SHP77 (cell line): ENCODE measurements around the gene GGT7.
"Not testable (repeated sequence)": the region's sequence is repeated elsewhere in the genome, so short reads cannot be mapped to it uniquely, and the experiment has no call there.

Experiments
- DNase-seq, 2 experiments: peaks; one replicate each; lab custom pipeline; 2025; lab: John Stamatoyannopoulos, UW

GGT7 gene

DNA sequence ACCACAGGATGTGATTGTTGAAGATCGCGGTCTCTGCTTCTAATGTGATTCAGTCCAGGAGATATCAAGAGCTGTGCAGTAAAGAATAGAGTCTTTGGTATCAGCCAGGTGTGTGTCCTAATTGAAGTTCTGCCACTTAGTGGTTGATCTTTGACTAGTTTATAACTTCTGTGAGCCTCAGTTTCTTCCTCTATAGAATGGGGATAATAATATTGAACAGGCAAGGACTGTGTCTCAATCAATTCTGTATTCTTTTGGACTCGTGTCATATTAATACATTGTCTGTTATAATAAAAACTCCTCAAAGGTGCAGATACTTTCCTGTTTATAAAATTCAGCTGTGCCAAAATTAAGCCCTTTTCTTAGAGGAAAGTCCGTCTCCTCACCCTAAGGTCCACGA lies 24.1 kb downstream of the GGT7 start:
- DNase-seq, result no peak

DNA sequence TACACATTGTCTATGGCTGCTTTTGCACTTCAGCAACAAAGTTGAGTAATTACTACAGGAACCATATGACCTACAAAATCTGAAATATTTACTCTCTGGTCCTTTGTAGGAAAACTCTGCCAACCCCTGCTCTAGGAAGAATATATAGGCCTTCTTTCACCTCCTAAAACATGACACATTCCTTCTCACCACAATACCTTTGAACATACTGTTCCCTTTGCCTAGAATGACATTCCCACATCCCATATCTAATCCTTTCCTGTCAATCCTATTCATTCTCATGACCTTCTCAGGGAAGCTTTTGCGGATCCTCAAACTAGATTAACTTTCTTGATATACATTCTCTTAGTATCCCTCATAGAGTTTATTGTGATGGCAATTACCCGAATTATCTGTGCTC lies 29.2 kb downstream of the GGT7 start:
- DNase-seq, result no peak

DNA sequence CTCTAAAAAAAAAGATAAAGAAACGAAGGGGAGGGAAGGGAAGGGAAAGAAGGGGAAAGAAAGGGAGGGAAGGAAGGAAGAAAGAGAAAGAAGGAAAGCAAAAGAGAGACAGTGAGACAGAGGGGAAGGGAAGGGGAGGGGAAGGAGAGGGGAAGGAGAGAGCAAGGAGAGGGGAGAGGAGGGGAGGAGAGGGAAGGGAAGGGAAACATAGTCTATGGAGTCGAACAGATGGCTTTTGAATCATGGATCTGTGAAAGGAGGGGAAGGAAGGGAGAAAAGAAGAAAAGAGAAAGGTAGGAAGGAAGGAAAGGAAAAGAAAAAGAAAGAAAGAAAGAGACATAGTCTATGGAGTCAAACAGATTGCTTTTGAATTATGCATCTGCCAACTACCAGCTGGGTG lies 30.5 kb downstream of the GGT7 start:
- DNase-seq, result no peak

DNA sequence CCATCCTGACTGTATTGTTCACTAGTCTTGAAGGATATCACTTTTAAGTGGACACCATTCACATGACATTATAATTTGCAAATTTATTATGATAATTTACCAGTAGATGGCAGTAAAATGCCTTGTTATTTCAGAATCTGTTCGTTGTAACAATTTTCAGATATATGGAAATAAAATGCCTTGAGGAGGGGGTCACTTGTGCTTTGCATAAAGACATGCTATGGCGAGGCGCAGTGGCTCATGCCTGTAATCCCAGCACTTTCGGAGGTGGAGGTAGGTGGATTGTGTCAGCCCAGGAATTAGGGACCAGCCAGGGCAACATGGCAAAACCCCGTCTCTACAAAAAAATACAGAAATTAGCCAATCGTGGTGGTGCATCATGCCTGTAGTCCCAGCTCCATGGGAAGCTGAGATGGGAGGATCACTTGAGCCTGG lies 38.2 kb downstream of the GGT7 start:
- peak; percentile 9 to 41 for DNase-seq

DNA sequence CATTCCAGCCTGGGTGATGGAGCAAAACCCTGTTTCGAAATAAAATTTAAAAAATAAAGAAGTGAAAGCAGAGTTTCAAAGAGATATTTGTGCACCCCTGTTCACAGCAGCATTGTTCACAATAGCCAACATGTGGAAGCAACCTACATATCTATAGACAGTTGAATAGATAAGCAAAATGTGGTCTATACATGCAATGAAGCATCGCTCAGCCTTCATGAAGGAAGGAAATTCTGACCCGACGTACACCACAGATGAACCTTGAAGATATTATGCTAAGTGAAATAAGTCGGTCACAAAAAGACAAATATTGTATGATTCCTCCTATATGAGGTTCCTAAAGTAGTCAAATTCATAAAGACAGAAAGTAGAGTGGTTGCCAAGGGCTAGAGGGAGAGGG lies 40.7 kb downstream of the GGT7 start:
- no peak for DNase-seq

DNA sequence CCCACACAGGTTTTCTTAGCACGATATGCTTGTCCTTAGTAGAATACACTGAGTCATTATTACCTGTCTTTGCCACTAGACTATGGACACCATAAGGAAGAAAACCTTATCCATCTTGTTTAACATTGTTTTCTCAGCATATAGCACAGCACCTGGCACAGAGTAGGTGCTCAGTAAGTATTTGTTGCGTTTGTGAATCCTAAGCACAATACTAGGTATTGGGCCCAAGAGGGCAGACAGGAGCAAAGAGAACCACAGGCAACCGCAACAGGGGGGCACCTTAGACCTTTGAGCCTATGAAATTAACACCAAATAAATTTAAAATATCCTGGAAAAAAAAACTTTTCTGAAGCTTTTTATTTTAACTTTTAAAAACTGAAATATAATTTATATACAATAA lies 43.5 kb downstream of the GGT7 start:
- DNase-seq, result no peak

DNA sequence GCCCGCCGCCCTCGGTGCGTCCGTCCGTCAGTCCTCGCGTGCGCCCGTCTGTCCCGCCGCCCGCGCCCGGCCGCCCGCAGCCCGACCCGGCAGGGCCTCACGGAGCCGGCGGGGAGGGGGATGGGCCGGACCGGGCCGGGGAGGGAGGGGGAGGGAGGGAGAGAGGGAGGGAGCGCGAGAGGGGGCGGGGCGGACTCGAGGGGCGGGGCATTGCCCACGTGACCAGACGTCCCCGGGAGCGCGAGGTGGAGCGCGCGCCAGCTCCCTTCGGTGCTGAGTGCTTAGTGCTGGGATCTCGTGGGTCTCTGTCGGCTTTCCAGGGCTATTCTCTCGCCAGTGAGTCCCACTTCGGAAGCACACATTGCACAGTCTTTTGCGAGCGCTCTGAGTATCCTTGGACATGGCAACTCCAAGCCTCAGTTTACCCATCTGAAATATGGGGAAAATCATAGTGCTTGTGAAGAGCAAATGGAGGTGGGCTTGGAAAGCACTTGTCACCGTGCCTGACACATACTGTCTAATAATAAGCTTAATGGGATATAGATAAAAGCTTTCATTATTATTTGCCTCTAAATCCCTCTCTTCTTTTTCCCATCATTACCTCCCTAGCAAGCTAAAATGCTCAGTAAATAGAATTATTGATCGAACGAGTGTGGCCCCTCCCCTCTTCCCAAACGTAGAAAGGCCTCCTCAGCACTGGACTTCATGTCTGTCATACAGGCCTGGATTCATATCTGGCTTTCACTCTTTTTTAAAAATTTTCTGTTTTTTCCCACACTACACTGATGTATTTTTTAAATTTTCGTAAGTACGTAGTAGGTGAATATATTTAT lies 46.9 kb downstream of the GGT7 start, which contains the start of gene NCOA6:
TSS of gene NCOA6 (minus strand) at position 122 of the 833 bp plus-strand sequence. CDS start 43,296 bp downstream, outside the sequence.
- DNase-seq, result peak; percentile 64 to 65

DNA sequence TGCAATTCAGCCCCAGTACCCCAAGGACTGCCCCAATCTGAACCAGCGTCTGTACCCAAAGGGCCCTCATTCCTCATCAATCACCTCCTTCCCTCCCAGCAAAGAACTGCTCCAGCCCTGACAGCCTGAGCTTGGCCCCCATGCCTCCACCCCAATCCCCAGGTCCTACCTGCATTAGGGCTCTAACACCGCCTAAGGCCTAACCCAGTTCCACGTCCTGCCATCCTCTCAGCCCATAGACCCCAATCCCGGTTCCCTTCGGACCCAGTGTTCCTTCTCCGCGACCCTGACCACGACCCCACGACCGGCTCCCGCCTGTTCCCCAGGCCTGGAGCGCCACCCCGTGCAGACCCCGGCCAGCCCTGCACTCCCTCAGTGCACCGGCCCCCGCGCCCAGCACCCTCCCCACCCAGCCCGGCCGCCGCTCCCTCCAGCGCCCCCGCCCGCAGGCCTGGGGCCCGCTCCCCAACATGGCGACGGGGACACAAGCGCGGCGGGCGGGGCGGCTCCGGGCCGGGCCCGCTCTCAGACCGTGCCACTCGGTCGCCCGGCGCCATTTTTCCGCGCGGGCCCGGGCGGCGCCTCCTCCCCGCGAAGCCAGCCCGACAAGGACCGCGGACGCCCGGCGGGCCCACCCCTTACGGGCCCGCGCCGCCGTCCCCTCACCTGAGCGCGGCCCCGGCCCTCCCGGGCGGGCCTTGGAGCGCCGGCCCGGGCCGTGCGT lies 47.7 kb downstream of the GGT7 start:
- peak; percentile 8 to 33 for DNase-seq

DNA sequence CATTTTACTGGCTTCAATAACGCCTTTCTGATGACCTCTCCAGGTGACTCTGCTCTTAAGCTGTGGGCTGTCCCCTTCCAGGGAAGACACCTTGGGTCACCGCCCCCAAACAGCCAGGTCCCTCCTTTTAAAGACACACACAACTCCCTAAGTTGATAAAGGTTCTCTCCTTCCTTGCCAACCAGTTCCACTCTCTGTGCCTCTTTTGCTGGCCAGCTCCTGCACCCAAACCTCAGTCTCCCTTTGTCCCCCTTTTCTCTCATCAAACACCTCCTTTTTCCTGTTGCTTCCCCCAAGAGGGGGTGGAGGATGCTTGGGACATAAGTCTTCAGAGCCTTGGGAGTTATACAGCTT lies 48.2 kb downstream of the GGT7 start:
- DNase-seq, result peak; percentile 2 to 9

DNA sequence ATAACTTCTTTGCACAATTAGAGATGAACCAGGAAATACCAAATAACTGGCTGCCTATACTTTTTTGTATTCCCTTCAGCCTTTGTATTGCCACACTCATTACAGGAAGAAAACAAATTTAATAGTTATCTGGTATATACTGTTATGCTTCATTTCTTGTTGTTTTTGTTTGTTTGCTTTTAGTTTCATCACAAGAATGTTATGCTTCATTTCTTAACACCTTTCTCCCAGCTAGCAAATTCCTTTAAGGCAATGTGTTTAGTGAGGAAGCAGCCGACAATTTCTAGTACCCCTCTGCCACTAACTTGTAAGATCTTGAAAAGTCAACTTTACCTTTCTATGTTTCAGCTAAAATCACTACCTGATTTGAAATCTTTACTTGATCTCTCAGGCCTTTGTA lies 48.6 kb downstream of the GGT7 start:
- no peak for DNase-seq

DNA sequence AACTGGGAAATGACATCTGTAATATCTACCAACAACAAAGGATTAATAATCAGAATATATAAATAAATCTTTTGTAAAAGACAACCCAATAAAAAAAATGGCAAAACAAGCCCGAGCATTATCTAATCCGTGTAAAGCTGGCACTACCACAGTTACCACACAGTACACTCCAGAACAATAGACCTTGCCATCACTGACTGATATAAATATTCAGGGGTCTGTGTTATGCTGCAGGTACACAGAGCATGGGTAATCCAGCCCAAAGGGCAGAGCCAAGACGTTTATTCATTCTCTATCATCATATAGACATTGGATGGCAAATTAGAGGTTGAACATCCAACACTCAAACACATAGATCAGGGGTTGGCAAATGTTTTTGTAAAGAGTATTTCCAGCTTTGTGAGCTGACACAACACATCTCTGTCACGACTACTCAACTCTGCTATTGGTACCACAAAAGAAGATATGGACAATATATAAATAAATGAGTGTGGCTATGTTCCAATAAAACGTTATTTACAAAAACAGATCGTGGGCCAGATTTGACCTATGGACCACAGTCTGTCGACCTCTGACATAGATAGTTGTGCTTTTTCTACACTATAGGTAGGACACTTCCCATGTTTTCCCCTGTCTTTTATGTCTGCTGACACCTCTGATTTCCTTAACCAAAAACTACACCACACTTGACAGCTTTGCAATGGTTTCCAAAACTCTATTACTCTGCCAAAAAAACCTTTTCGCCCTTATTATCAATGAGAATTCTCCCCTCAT lies 51.7 kb downstream of the GGT7 start:
- no peak for DNase-seq

DNA sequence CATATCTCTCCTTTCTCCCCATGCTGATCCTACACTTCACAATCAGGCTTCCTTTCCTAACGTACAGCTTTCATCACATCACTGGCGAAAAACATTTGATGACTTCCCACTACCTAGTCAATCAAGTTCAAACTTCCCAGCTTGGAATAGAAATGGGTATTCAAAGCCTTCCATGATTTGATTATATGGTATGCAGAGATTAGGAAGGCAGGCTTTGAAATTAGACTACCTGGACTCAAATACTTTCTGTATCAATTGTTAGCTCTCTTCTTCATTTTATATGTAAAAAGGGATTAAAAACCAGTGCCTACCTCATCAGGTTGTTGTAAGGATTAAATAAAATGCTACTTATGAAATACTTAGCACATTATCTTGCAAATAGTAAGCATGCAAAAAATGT lies 54.9 kb downstream of the GGT7 start:
- no peak for DNase-seq

DNA sequence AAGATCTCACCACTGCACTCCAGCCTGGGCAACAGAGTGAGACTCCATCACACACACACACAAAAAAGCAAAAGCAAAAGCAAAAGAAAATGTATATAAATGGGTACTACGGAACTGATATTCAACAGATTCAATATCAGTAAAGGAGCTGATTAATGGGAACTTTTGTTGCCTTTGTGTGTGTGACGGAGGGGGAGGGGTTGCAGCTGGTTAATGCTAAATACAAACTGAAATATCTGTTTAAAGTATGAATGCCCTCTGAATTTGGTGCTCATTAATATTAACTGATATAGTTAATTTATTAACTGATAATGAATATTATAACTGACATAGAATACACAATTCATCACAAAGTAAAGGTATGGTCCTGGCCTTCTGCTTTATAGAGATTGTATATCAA lies 55.6 kb downstream of the GGT7 start:
- no peak for DNase-seq

DNA sequence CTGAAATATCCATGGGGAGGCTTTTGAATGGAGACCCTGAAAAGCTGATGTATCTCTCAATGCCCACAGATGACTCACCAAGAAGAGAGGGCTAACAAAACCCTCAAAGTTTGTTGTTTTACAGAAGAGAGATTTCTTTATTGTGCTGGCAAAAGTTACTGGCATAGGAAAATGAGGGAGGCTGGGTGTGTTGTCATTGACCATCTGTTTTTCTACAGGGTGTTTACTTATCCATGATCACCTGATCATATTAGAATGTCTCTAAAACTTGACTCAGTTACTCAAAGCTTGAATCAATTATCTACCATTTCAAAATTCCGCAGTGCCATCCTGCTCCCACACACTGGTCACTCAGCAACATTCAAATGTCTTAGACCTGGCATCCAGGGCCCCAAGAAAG lies 57.0 kb downstream of the GGT7 start:
- no peak for DNase-seq

DNA sequence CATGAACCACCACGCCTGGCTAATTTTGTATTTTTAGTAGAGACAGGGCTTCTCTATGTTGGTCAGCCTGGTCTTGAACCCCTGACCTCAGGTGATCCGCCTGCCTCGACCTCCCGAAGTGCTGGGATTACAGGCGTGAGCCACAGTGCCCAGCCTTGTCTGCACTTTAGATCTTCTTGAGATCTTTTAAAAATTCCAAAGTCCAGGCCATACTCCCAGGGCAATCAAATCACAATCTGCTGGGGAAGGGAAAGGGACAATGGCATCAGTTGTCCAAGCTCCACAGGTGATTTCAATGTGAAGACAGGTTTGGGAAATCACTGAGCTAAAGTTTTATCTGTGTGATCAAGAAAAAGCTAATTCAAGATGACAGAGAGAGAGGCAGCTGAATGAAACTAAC lies 64.1 kb downstream of the GGT7 start:
- no peak for DNase-seq

DNA sequence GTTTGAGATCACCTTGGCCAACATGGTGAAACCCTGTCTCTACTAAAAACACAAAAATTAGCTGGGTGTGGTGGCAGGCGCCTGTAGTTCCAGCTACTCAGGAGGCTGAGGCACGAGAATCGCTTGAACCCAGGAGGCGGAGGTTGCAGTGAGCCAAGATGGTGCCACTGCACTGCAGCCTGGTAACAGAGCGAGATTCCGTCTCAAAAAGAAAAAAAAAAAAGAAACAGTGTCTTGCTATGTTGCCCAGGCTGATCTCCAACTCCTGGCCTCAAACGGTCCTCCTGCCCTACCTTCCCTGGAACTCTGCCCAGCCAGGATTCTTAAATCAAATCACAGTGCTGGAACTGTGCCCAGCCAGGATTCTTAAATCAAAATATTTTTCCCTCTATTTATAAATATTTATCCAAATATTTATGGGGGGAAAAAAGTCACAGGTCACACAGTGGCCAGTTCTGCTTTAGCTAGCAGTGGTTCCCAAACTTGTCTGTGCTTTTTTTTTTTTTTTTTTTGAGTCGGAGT lies 64.7 kb downstream of the GGT7 start:
- DNase-seq, result not testable (repeated sequence)

DNA sequence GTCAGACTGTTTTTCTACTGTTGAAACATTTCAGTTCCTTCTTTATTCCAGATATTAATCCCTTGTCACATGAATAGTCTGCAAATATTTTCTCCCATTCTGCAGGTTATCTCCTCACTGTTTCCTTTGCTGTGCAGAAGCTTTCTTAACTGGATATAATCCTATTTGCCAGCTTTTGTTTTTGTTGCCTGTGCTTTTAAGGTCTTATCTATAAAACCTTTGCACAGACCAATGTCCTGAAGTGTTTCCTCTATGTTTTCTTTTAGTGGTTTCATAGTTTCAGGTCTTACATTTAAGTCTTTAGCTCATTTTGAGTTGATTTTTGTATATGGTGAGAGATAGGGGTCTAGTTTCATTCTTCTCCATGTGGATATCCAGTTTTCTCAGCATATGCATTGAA lies 66.4 kb downstream of the GGT7 start:
- DNase-seq, result no peak

DNA sequence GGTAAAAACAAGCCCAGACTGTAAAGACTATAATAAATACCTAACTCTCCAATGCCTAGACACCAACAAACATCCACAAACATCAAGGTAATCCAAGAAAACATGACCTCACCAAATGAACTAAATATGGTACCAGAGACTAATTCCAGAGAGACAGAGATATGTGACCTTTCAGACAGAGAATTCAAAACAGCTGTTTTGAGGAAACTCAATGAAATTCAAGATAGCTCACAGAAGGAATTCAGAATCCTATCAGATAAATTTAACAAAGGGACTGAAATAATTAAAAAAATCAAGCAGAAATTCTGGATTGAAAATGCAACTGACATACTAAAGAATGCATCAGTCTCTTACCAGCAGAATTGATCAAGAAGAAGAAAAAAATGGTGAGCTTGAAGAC lies 73.8 kb downstream of the GGT7 start:
- DNase-seq, result no peak

DNA sequence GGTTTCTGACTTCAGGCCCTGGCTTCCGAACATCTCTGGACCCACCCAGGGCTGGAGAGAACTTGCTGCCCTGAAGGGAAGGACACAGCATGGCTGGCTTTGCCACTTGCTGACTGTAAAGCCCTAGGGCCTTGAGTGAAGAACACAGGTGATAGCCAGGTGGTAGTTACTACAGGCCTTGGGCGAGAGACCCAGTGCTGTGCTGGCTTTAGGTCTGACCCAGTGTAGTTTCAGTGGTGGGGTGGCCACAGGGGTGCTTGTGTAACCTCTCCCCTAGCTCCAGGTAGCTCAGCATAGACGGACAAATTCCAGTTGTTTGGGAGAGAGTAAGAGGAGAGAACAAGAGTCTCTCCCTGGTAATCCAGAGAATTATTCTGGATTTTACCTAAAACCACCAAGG lies 74.3 kb downstream of the GGT7 start:
- DNase-seq, result no peak

DNA sequence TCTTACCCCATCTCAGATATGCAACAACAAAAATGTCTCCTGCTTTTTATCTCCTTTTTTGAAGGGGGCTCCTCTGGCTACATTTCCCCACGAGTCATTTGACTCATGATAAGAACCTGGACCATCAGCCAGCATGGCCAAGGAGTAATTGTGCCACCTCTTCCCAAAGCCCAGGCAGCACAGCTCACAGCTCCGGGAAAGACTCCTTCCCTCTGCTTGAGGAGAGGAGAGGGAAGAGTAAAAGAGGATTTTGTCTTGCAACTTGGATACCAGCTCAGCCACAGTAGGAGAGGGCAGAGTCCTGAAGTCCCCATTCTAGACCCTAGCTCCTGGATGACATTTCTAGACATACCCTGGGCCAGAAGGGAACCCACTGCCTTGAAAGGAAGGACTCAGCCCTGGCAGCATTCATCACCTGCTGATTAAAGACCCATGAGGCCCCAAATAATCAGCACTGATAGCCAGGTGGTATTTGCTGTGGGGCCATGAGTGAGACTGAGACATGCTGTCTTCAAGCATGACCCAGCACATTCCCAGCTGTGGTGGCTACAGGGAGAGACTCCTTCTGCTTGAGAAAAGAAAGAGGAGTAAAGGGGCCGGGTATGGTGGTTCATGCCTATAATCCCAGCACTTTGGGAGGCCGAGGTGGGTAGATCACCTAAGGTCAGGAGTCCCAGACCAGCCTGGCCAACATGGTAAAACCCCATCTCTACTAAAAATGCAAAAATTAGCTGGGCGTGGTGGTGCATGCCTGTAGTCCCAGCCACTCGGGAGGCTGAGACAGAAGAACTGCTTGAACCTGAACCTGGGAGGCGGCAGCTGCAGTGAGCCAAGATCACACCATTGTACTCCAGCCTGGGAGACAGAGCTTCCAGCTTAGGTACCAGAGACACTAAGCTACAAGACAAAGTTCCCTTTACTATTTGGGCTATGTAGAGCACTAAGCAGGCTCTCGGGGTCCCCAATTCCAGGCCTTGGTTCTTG lies 75.4 kb downstream of the GGT7 start:
- no peak for DNase-seq
